CD4-positive, alpha-beta T cell treated with Interferon alpha-2 for 1 hour (primary cell): ENCODE results near the gene PRRC2B.
"Not testable (repeated sequence)": the region's sequence is repeated elsewhere in the genome, so short reads cannot be mapped to it uniquely, and the experiment has no call there.

Experiments
- DNase-seq, 2 donors: peaks; one replicate each; pipeline ENCODE4 v3.0.0-alpha.2; 2020 to 2022

PRRC2B gene

DNA sequence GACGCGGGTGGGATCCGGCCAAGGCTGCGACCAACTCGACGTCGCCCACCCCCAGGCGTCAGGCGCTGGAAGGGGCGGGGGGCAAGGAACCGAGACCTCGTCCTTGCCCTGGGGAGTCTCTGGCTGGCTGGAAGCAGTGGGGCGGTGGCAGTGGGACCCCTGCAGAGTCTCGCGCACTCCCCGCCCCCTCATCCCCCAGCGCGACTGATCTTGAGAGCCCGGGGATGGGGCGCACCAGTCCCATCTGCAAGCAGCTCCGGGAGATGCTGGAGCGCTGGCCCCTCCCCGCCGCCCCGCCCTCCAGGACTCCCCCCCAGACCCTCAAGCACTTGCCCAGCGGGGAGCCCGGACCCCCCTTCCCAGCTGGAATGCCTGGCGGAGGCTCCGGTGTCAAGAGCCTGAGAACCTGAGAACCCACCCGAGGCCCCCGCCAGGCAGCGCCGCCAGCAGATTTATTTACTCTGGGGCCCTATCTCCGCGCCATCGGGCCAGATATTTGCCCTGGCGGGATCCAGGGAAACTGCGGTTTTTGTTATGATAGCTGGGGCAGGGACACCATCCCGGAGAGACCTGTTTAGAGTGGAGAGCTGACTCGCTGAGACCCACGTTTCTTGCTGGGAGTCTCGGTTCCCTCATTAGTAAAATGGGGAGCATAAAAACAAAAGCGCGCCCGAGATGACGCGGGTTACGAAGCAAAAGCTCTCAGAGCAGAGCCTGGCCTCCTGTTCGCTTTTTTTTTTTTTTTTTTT is 152.6 kb downstream of the PRRC2B start:
- DNase-seq, result peak in 1 of 2 donors; percentile 11

DNA sequence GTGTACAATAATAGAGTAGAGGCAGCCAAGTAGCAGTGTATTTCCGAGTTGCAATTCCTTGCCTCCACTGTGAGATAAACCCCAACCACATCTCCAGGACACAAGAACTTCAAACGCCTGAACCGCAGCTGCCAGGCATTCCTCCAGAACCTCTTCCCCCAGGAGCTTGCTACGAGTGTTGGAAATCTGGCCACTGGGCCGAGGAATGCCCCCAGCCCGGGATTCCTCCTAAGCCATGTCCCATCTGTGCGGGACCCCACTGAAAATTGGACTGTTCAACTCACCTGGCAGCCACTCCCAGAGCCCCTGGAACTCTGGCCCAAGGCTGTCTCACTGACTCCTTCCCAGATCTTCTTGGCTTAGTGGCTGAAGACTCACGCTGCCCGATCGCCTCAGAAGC is 155.3 kb downstream of the PRRC2B start:
- DNase-seq, result not testable (repeated sequence)
